ENCODE results near the gene IFIT2.
A peak's percentile ranks its signal among the peaks of the same experiment; 100 is the strongest.
"Not testable (repeated sequence)": the region's sequence is repeated elsewhere in the genome, so short reads cannot be mapped to it uniquely, and the experiment has no call there.

The IFIT2 gene

GRCh38 chr10:89342206-89342958, 40.5 kb downstream of the IFIT2 start:
- peak; percentile 71 for DNase-seq (ENCODE audit: low read depth)

GRCh38 chr10:89343089-89343767, 41.4 kb downstream of the IFIT2 start:
- no peak for DNase-seq (ENCODE audit: low read depth)

- DNase-seq (ENCODE audit: low read depth) = no peak
These were observed 42.3 kb downstream of the IFIT2 start for GRCh38 chr10:89344156-89344555.

GRCh38 chr10:89345367-89346000, 43.6 kb downstream of the IFIT2 start:
- no peak for DNase-seq (ENCODE audit: low read depth)

GRCh38 chr10:89346405-89347254, 44.8 kb downstream of the IFIT2 start:
- peak; percentile 49 for DNase-seq (ENCODE audit: low read depth)

- no peak for DNase-seq (ENCODE audit: low read depth)
These were observed 46.0 kb downstream of the IFIT2 start for GRCh38 chr10:89347701-89348457.

GRCh38 chr10:89348481-89348880, 46.6 kb downstream of the IFIT2 start:
- DNase-seq (ENCODE audit: low read depth) = no peak

GRCh38 chr10:89348975-89349374, 47.1 kb downstream of the IFIT2 start:
- DNase-seq (ENCODE audit: low read depth) = no peak

- not testable (repeated sequence) for DNase-seq (ENCODE audit: low read depth)
These were observed 48.9 kb downstream of the IFIT2 start for GRCh38 chr10:89350631-89351315.

GRCh38 chr10:89351412-89351779, 49.5 kb downstream of the IFIT2 start:
- DNase-seq (ENCODE audit: low read depth) = peak; percentile 46

- DNase-seq (ENCODE audit: low read depth) = peak; percentile 99
These were observed 50.1 kb downstream of the IFIT2 start for GRCh38 chr10:89351780-89352597.

GRCh38 chr10:89352802-89353201, 51.0 kb downstream of the IFIT2 start:
- DNase-seq (ENCODE audit: low read depth) = peak; percentile 28

- DNase-seq (ENCODE audit: low read depth) = peak; percentile 91
These were observed 53.6 kb downstream of the IFIT2 start for GRCh38 chr10:89355394-89355931.

GRCh38 chr10:89357096-89357495, 55.2 kb downstream of the IFIT2 start:
- DNase-seq (ENCODE audit: low read depth) = no peak

GRCh38 chr10:89357975-89358374, 56.1 kb downstream of the IFIT2 start:
- DNase-seq (ENCODE audit: low read depth) = no peak
